IMR-90 (cell line): ENCODE results near the gene GLMN. TPM values are rescaled to one million over a fixed set of nuclear protein-coding genes. Genes with fewer than 3 reads are reported as not detected.

Experiments
- ATAC-seq: fragments of 200-7000 bp; cut with Tn5 transposase; 2 replicates; pipeline ENCODE4 v1.9.1; 2020; ENCODE audit warnings: low read depth, mild to moderate bottlenecking, moderate library complexity
- BruUV-seq: library from RNA; stranded (reverse); fragments of 400-500 nt; replicated peaks from 2 replicates; lab custom pipeline; 2021; lab: Mats Ljungman, UMichigan
- CTCF ChIA-PET: fragments of 300-600 bp; formaldehyde crosslinking; extraction: SDS; loops from one replicate; lab custom pipeline; 2021; ENCODE audit warnings: antibody characterized with exemption; lab: Yijun Ruan, JAX
- POLR2A ChIA-PET: fragments of 300-600 bp; sonication (Branson Sonifier 250); formaldehyde crosslinking; loops from one replicate; lab custom pipeline; 2022; ENCODE audit warnings: antibody characterized with exemption; ENCODE audit not compliant: unreplicated experiment; lab: Charles Lee
- DNase-seq: peaks from one replicate; pipeline ENCODE4 v3.0.0; 2013
- H2AFZ ChIP-seq: replicated peaks from 2 replicates; pipeline ENCODE3; 2013; ENCODE audit warnings: low read length, mild to moderate bottlenecking; ENCODE audit not compliant: poor library complexity
- H2AK5ac ChIP-seq: 2 replicates; pipeline ENCODE4 v1.6.1; 2013; ENCODE audit warnings: low read depth, low read length, inconsistent platforms
- H2AK9ac ChIP-seq: replicated peaks from 2 replicates; pipeline ENCODE3; 2013; ENCODE audit warnings: mild to moderate bottlenecking, low read depth, low read length, moderate library complexity; ENCODE audit not compliant: poor library complexity
- H2BK120ac ChIP-seq: 2 replicates; pipeline ENCODE4 v1.6.1; 2013; ENCODE audit warnings: low read depth, low read length, inconsistent platforms
- H2BK15ac ChIP-seq: 3 replicates; pipeline ENCODE4 v1.6.1; 2013; ENCODE audit warnings: low read depth, low read length, inconsistent platforms
- H2BK20ac ChIP-seq: 2 replicates; pipeline ENCODE4 v1.6.1; 2013; ENCODE audit warnings: low read depth, mild to moderate bottlenecking, inconsistent platforms, low read length, moderate library complexity
- H2BK5ac ChIP-seq: 2 replicates; pipeline ENCODE4 v1.6.1; 2013; ENCODE audit warnings: mild to moderate bottlenecking, low read depth, low read length, inconsistent platforms; ENCODE audit not compliant: poor library complexity, severe bottlenecking
- H3K14ac ChIP-seq: replicated peaks from 2 replicates; pipeline ENCODE4 v1.6.1; 2013; ENCODE audit warnings: low read depth, low read length, inconsistent platforms
- H3K18ac ChIP-seq: 2 replicates; pipeline ENCODE4 v1.6.1; 2013; ENCODE audit warnings: low read depth, low read length, control low read depth
- H3K23ac ChIP-seq: 2 replicates; pipeline ENCODE4 v1.6.1; 2013; ENCODE audit warnings: low read depth, low read length, inconsistent platforms
- H3K27ac ChIP-seq: 2 replicates; pipeline ENCODE4 v1.5.1; 2013; ENCODE audit warnings: mild to moderate bottlenecking, control low read depth, low read length; ENCODE audit not compliant: insufficient read depth
- H3K27me3 ChIP-seq: 2 replicates; pipeline ENCODE4 v1.6.1; 2013; ENCODE audit warnings: low read length; ENCODE audit not compliant: control insufficient read depth, insufficient read depth
- H3K36me3 ChIP-seq: 2 replicates; pipeline ENCODE4 v1.6.1; 2013; ENCODE audit warnings: low read length, mixed read lengths; ENCODE audit not compliant: control insufficient read depth, insufficient read depth
- H3K4ac ChIP-seq: 2 replicates; pipeline ENCODE4 v1.6.1; 2013; ENCODE audit warnings: low read depth, low read length, inconsistent platforms
- H3K4me1 ChIP-seq: 2 replicates; pipeline ENCODE4 v1.6.1; 2013; ENCODE audit warnings: low read length, mixed read lengths; ENCODE audit not compliant: control insufficient read depth, insufficient read depth
- H3K4me2 ChIP-seq: 2 replicates; pipeline ENCODE4 v1.6.1; 2013; ENCODE audit warnings: low read depth, mild to moderate bottlenecking, control low read depth, low read length, moderate library complexity
- H3K4me3 ChIP-seq: 2 replicates; pipeline ENCODE4 v1.5.1; 2013; ENCODE audit warnings: low read depth, mild to moderate bottlenecking, control low read depth, low read length, moderate library complexity; ENCODE audit not compliant: insufficient read depth
- H3K56ac ChIP-seq: 2 replicates; pipeline ENCODE4 v1.6.1; 2013; ENCODE audit warnings: low read length, inconsistent platforms; ENCODE audit not compliant: insufficient read depth; ENCODE audit errors: extremely low read depth
- H3K79me1 ChIP-seq, 2 experiments: 2 replicates each; pipeline ENCODE4 v1.6.1; 2013; ENCODE audit warnings: low read length in 2 of 2, inconsistent platforms in 1 of 2, low read depth in 1 of 2
- H3K9ac ChIP-seq: 2 replicates; pipeline ENCODE4 v1.6.1; 2013; ENCODE audit warnings: low read depth, low read length, control low read depth
- H3K9me1 ChIP-seq: 2 replicates; pipeline ENCODE4 v1.6.1; 2013; ENCODE audit warnings: low read length, inconsistent platforms; ENCODE audit not compliant: insufficient read depth
- H3K9me3 ChIP-seq: 2 replicates; pipeline ENCODE4 v1.6.1; 2013; ENCODE audit warnings: low read length; ENCODE audit not compliant: control insufficient read depth, insufficient read depth
- H4K20me1 ChIP-seq: 2 replicates; pipeline ENCODE4 v1.6.1; 2013; ENCODE audit warnings: low read length, inconsistent platforms; ENCODE audit not compliant: insufficient read depth
- H4K5ac ChIP-seq: 2 replicates; pipeline ENCODE4 v1.6.1; 2013; ENCODE audit warnings: mild to moderate bottlenecking, low read depth, low read length, control low read depth
- H4K8ac ChIP-seq, 2 experiments: 2 replicates each; pipeline ENCODE4 v1.6.1; 2013; ENCODE audit warnings: low read depth in 2 of 2, low read length in 2 of 2, control low read depth in 1 of 2, inconsistent platforms in 1 of 2
- H4K91ac ChIP-seq: 2 replicates; pipeline ENCODE4 v1.6.1; 2013; ENCODE audit warnings: low read depth, low read length, inconsistent platforms; ENCODE audit not compliant: insufficient read depth
- FOS ChIP-seq: fragments of 150-350 bp; IDR thresholded peaks from 2 replicates; pipeline ENCODE4 v1.6.1; 2016; ENCODE audit warnings: low read depth, low read length
- NFE2L2 ChIP-seq: fragments of 150-350 bp; IDR thresholded peaks from 2 replicates; pipeline ENCODE4 v1.6.1; 2016; ENCODE audit warnings: low read depth, mild to moderate bottlenecking, low read length
- POLR2A ChIP-seq: IDR thresholded peaks from 2 replicates; pipeline ENCODE4 v1.6.1; 2012; ENCODE audit warnings: mild to moderate bottlenecking, low read depth, low read length
- RAD21 ChIP-seq: IDR thresholded peaks from 2 replicates; pipeline ENCODE4 v1.6.1; 2012; ENCODE audit warnings: low read length, improper control_type of control experiment
- RCOR1 ChIP-seq: IDR thresholded peaks from 2 replicates; pipeline ENCODE4 v1.6.1; 2012; ENCODE audit warnings: mild to moderate bottlenecking, low read length, improper control_type of control experiment; ENCODE audit not compliant: insufficient replicate concordance
- SMC3 ChIP-seq: fragments of 150-350 bp; IDR thresholded peaks from 2 replicates; pipeline ENCODE4 v1.6.1; 2016; ENCODE audit warnings: low read depth, mild to moderate bottlenecking, antibody characterized with exemption, low read length, moderate library complexity
- WGBS, 2 experiments: methylation state at CpG; one replicate each; pipeline versions ENCODE4 v1.1.5 to v1.1.7; 2013; ENCODE audit warnings: missing lambda C conversion rate in 2 of 2; ENCODE audit not compliant: insufficient read length in 1 of 2; ENCODE audit errors: extremely low coverage in 2 of 2; 5-methylcytosine and 5-hydroxymethylcytosine counted together
- dilution Hi-C: fragments of 300-500 bp; cut with HindIII; formaldehyde crosslinking; loops from one replicate; pipeline ENCODE4 v1.14.3; 2018; ENCODE audit warnings: low sequenced_read_pairs; ENCODE audit not compliant: unreplicated experiment
- in situ Hi-C: fragments of 300-500 bp; cut with MboI; formaldehyde crosslinking; loops from 3 replicates; pipeline ENCODE4 v1.14.3; 2019; ENCODE audit warnings: low sequenced_read_pairs, inconsistent platforms, mixed read lengths
- intact Hi-C: fragments of 100-400 bp; cut with micrococcal nuclease; formaldehyde crosslinking; loops from 2 replicates; pipeline ENCODE4 v1.10.0; 2022
- polyA plus RNA-seq, 3 experiments: library from polyadenylated mRNA; depleted of rRNA; stranded (reverse); fragments of >200 nt; gene quantifications; 2 replicates each; pipeline ENCODE4 v1.2.3, GENCODE V29; 2012; ENCODE audit warnings: low replicate concordance in 1 of 3
- total RNA-seq: library from RNA; depleted of rRNA; stranded (reverse); fragments of >200 nt; gene quantifications from 2 replicates; pipeline ENCODE4 v1.2.3, GENCODE V29; 2012

The GLMN gene
- total and polyA plus RNA-seq, 2 of the 4 experiments (the other 2 are of a cell fraction), result 4.1 to 4.7 TPM

GRCh38 chr1:92274939-92275338, 23.8 kb downstream of the GLMN start:
- POLR2A ChIA-PET, result no interaction called here

More at GRCh38 chr1:92274939-92275338, 23.8 kb downstream of the GLMN start:
- Histone ChIP-seq H3K23ac (no peak overlapping the region), H4K5ac (no peak overlapping the region), H3K4me3 (no peak overlapping the region), H4K91ac (no peak overlapping the region), H3K4ac (no peak overlapping the region), H4K20me1 (no peaks in the 10 kb centered on the region), H2AFZ (no peak overlapping the region), H3K4me1 (peaks cover 3% of the 10 kb centered on the region), H3K56ac (no peak overlapping the region), H2BK5ac (no peak overlapping the region), H2BK120ac (no peak overlapping the region), H2BK15ac (no peak overlapping the region), H2AK9ac (no peak overlapping the region), H3K36me3 (peaks cover 10% of the 10 kb centered on the region), H3K9ac (no peak overlapping the region), H3K4me2 (no peak overlapping the region), H3K14ac (no peak overlapping the region), H3K27me3 (no peaks in the 10 kb centered on the region), H3K27ac (no peak overlapping the region), H3K9me1 (peaks cover 12% of the 10 kb centered on the region), H3K79me1 (peaks cover 0 to 11% of the 10 kb centered on the region in 2 experiments; a peak in 1 of 4 replicates), H3K9me3 (no peaks in the 10 kb centered on the region), H4K8ac (no peak overlapping the region), H3K18ac (no peak overlapping the region), H2AK5ac (no peak overlapping the region), H2BK20ac (no peak overlapping the region)
- TF ChIP-seq RAD21 (no peak), NFE2L2 (no peak), FOS (no peak), SMC3 (no peak), RCOR1 (no peak), POLR2A (no peak)
- ATAC-seq (no peak), DNase-seq (peak; percentile 54)
- WGBS, 2 experiments, result 50% methylated on average over 1 of the region's 1 CpG; no CpG with 5 or more reads in 1 of the 2 experiments
- intact Hi-C loops (no loop called here), in situ Hi-C loops (no loop called here), dilution Hi-C loops (no loop called here)
- CTCF ChIA-PET, result no interaction called here
- BruUV-seq, result no TSS peak
